HG03103 (cell line): ENCODE data around the gene TLE1.
"Not testable (repeated sequence)": the region's sequence is repeated elsewhere in the genome, so short reads cannot be mapped to it uniquely, and the experiment has no call there.

ENCODE experiments used
- ATAC-seq: cut with Tn5 transposase; IDR thresholded peaks from one replicate; pipeline ENCODE4 v1.9.1; 2021; ENCODE audit warnings: low read depth; ENCODE audit not compliant: unreplicated experiment

Gene TLE1

DNA sequence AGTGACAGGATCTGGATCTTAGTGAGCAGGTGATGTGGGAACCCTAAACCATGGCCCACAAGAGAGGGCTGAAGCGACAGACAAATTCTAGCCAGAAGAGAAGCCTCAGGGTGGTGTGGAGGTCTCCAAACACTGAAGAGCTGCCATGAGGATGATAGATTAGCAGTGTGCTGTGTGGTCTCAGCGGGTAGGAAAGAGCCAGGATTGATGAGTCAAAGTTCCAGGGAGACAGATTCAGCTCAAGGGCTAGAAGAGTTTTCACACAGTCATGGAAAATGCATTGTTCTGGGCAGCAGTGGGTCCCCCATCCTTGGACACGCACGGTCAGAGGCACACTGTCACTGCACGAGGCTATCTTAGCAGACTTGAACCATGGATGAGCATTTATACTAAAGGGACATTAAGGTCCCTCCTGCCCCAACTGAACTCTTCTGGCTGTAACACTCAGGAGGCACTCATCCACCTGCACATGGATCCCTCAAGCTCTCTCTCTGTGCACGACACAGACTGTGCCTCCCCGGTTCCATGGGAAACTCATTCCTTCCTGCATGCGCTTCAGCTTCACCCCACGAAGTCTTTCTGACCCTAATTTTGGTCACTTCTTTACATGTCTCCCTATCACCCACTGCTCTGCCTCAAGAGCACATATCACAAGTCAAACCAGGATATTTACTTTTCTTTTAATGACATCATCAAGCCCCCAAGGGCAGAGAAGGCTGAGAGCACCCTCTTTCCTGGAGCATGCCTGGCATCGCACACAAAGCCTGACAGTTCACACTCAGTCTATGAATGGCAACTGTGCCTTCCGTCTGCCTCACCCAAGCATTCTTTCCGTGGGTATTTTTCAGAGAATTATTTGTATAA is 84.8 kb downstream of the TLE1 start:
- ATAC-seq, result no peak

DNA sequence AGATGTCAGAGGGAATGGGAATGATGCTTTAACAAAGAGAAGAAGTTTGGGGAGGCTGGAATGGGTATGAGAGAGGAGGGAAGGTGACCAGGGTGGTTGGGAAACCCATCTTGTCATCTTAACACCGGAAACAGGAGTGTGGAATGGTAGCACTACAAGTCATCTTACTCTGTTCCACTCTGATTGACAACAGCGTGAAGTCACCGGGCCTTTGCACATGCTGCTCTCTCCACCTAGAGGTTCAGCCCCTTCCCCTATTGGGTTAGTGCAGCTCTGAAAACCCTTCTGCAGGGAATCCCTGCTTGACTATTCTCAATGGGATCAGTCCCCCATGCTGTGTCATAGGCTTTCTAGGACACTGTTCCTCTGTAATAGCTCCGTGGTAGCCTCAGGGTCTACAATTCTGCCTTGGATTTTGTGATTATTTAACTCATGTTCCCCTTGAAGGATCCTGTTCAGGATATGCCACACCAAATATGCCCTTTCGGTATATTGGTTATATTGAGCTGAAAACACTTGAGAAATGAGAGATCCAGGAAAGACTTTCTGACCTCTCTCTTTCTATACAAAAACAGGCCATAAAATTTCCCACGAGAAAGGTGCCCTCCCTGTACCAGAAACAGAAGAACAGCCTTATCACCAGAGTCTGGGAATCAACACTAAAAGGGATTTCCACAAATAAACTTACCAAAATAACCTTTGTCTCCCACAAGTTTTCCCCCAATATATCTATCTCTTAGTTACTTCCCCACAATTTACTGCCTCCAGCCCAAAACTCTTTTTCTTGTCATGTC is 86.3 kb downstream of the TLE1 start:
- no peak for ATAC-seq

DNA sequence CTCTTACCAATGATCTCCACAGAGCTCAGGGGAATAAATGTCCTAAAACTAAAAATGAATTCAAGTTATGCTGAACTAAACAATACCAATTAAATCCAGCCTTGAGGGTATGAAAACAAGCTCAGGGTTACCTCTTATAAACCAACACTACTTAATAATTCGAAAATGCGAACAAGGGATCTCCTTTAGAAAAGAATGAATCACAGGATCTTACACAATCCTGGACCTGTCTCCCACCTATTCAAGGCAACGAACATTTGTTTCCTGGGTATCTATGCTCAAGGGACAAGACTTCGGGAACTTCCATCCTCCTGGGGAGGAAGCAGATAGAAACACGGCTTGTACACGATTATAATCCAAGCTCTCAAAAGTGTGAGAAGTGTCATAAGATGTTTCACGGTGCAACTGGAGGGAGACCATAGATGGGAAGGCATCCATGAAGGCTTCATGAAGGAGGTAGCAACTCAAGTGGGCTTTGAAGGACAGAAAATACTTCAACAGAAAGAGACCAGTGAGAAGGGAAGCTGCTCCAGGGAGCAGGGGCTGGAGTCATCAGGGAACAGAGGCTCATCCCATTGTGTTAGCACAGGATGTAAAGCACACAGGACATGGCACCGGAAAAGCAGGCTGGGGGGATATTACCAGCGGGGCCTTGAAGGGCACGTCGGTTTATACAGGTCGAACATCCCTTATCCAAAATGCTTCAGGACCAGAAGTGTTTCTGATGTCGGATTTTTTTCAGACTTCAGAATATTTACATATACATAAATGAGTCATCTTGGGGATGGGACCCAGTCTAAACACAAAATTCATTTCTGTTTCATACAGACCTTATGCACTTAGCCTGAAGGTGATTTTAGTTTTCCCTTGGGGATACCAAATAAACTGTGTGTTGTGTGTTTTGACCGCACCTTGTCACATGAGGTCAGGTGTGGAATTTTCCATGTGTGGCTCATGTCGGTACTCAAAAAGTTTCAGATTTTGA is 87.4 kb downstream of the TLE1 start:
- peak; percentile 70 for ATAC-seq

DNA sequence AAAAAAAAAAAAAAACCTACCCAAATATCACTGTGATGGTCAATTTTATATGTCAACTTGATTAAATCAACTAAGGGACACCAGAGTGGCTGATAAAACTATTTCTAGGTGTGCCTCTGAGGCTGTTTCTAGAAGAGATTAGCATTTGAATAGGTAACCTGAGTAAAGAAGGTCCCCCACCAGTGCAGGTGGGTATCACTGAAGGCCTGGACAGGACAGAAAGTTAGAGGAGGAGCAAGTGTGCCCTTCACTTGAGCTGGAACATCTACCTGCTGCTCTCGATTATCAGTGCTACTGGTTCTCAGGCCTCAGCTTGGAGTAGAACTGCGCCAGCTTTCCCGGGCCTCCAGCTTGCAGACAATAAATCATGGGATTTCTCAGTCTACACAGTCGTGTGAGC is 88.7 kb downstream of the TLE1 start:
- no peak for ATAC-seq

DNA sequence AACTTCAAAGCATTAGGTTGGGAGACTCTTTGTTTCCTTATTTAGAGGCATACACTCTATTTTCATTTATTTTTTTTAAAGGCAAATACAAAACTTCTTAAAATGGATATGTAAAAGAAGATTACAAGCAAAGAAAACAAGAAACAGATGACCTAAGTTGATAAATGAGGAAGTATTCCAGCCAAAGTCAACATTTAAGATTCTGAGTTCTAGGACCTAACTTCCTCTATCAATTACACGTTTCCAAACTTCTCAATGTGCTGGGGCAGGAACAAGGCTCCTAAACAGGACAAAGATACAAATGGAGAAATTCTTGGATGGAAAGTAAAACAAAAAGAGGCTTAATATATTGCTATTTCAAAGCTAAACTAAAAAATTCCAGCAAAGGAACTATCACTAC is 89.5 kb downstream of the TLE1 start:
- ATAC-seq, result no peak

DNA sequence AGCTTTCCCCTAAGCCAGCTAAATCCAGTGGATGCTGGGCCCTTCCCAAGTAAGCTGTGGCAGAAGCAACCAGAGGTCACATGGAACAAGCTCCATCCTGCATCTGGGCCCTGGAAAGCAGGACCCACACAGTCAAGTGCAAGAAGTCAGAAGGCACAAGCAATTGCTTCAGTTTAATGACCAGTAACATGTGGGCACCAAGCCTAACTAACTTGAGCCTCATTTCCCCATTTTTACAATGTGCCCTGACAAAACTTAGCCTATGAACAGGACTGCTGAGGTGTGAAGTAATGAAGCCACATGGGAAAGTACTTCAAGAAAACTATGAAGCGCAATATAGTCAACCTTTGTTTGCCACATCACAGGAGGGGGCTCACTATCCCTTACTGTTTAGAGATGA is 90.5 kb downstream of the TLE1 start:
- ATAC-seq, result no peak

DNA sequence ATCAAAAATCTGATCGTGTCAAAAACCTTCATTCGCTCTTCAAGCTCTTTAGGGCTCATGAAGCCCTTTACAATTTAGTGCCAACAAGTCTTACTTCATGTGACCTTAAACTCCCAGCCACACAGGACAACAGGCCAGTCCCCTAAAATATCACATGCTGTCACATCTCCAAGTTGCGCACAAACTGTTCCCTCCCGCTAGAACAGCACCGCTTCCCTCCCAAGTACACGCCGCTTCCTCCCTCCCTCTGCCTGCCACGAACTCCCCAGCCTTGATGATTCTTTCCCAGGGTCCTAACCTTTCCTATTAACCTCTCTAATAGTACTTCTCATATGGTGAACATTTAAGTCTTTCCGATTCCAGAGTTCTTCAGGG is 91.2 kb downstream of the TLE1 start:
- no peak for ATAC-seq

DNA sequence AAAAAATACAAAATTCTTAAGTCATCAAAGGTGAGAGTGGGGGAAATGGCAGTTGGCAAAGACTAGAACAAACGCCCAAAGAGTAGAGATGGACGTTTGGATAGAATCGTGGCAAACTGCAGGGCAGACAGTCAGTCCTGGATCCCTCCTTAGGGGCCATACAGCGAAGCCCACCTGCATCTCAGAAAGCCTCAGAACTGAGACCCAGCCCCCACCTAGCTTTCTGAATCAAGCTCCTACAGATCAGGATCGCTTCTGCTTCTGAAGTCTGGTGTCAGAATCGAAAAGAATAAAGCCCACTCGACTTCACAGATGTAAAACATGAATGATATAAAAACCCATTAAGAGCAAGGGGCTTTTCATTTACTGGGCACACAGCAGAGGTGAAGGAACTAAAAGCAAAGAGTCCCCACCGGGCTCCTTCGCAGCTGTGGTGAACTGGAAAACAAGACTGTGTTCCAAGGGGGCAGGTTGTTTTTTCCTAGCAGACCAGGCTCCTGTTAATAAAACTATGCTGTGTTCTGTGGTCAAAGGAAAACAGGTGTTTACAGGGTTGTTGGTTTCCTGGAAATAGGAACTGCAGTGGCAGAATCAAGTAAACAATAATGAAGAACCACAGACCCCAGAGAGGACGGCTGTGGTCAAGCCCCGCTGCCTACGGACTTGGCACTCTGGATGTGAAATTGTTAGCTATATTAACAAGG is 91.8 kb downstream of the TLE1 start:
- ATAC-seq, result no peak

DNA sequence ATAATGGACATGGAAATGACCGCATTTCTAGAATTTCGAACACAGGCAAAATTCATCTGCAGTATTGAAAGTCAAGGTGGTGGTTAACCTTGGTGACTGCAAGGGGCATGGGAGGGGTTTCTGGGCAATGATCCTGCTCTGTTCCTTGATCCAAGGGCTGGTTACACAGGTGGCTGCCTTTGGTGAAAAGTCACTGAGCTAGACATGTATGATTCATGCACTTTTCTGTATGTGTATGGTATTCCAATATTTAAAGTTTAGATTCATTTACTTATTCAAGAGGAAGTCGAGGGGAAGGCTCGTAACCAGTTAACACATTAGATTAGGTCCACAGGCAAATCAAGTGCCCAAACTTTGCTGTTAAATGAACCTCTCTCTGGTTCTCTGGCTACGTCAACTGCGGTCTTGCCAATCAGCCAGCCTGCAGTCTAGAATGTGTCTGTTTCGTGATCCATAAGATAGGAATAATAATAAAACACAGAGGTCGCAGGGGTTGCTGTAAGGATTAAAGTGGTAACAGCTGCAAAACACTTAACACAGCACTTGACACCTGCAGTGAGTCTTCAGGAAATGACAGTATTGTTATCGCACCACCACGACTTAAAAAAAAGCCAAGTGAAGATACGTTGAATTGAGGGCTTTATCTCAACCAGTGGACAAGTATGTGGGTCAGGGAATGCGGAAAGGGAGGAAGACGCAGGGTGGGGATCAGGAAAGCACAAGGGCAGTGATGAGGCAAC is 92.5 kb downstream of the TLE1 start:
- ATAC-seq, result no peak

DNA sequence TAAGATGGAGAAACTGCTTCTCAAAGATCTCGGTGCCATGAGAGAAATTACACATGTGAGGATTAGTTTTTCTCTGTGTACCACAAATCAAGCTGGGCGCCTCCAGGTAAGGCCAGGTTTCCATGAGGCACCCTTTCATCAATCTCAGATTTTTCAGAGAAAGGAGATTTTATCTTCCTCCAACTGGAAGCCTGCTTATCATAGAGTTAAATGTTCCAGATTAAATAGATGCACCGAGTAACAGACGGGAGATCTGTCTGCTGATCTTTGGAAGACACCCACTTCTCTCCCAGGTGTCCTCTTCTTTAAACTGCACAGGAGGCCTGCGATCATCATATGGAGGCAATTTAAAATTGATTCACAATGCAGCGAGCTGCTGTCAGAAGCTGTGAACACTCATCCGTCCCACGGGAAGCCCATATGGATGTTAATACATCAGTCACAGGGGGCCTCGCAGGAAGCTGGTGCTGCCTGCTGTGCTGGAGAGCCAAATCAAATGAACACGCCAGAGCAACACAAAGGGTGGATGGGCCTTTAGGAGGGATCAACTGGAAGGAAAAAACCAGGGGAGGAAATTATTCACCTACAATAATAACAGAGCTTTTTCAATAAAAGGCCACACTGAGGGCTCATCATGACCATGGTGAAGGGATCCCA is 93.3 kb downstream of the TLE1 start:
- ATAC-seq, result no peak

DNA sequence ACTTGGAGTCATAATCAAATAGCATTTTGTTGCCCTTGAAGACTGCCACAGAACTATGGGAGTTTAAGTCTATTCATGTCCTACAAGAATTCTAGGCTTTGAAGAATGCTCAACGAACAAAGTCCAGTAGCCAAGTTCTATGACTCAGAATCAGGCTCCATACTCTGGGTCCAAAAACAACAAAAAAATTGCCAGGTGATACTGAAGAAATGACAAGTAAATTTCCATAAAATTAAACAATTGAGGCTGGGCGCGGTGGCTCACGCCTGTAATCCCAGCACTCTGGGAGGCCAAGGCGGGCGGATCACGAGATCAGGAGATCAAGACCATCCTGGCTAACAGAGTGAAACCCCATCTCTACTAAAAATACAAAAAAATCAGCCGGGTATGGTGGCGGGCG is 94.1 kb downstream of the TLE1 start:
- not testable (repeated sequence) for ATAC-seq

DNA sequence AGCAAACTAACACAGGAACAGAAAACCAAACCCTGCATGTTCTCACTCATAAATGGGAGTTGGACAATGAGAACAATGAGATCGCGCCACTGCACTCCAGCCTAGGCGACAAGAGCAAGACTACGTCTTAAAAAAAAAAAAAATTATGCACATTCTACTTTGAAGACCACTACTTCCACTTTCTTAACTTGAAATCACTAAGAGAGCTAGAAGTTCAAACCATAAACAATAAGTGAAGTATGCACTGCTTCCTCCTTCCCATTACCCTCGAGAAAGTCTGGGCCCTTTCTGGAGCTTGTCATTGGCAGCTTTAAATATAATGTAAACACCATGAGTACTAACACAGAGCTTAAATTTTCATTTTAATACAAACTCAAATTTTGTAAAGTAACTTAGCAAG is 94.9 kb downstream of the TLE1 start:
- ATAC-seq, result no peak

DNA sequence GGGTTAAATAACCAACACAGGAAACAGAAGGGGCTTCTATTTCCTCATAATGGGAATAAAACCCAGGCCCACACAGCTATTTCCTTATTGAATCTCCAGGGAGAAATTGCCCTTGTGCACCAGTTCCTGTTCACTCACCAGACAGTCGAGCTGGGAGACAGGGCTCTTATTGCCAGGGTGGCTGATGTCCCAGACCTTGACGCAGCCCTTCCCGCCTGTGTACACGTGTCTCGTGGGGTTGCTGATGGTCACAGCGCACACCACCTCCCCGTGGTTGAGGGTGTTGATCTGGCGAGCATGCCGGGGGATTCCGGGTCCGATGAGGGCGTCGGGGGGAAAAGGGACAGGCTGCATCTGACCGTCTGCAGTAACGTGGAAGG is 96.5 kb downstream of the TLE1 start:
- ATAC-seq, result no peak

DNA sequence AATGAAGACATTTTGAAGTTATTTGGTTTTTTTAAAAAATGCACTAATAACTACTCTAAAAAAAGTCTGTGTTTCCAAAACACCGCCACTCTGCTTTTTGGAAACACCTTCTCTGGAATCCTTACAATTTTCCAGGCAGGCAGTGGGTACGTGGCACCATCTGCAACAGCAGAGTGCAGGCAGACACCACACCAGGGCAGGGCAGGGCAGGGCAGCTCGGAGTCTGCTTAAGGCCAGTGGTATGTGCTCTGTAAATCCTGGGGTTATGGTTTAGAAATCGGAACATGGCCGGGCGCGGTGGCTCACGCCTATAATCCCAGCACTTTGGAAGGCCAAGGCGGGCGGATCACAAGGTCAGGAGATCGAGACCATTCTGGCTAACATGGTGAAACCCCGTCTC is 97.6 kb downstream of the TLE1 start:
- no peak for ATAC-seq

DNA sequence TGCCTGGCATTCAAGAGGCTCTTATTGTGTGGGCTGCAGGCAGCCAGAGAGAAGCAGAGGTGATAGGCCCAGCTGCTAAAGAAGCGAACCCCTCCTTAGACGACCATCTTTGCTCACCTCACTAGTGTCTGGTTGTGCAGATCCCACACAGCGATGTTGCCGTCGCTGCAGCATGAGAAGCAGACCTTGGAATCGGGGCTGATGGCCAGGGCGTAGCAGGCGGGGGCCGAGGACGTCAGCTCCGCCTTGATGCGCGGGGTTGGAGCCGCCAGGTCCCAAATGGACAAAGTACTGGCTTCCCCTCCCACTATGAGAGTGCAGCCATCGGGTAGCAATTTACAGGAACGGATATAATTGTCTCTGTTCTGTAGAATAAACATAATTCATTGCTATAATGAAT is 98.7 kb downstream of the TLE1 start:
- ATAC-seq, result no peak

DNA sequence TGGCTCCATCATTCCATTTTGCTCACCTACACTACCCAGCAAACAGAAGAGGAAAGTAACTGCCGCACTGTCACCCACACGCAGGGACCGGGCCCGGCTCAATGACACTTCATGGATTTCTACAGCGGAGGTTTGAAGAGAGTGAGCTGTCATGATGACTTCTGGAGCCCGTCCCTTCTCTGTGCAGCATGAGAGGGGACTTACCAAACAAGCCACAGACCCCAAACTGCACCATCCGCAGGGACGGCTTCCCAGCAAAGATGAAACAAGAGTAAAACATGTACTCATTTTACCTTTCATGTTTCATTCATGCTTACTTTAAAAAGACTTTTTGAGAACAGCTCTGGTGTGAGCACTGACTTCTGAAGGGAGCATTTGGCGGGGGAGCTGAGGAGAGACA is 99.5 kb downstream of the TLE1 start:
- no peak for ATAC-seq

DNA sequence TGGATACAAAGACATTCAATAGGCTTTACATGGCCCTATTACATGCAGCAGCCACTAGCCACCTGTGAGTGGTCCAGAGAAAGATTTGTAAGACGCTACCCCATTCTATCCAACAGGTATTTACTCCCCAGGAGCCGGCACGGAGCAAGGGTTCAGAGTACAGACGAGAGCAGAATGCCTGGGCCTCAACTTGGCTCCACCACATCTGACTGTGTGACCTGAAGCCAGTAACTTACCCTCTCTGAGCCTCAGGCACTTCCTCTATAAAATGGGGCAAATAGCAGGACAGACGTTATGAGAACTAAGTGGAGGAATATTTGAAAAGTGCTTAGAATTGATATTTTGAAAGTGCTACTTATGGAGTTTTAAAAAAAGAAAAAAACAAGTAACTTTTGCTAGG is 100.0 kb downstream of the TLE1 start:
- ATAC-seq, result no peak

DNA sequence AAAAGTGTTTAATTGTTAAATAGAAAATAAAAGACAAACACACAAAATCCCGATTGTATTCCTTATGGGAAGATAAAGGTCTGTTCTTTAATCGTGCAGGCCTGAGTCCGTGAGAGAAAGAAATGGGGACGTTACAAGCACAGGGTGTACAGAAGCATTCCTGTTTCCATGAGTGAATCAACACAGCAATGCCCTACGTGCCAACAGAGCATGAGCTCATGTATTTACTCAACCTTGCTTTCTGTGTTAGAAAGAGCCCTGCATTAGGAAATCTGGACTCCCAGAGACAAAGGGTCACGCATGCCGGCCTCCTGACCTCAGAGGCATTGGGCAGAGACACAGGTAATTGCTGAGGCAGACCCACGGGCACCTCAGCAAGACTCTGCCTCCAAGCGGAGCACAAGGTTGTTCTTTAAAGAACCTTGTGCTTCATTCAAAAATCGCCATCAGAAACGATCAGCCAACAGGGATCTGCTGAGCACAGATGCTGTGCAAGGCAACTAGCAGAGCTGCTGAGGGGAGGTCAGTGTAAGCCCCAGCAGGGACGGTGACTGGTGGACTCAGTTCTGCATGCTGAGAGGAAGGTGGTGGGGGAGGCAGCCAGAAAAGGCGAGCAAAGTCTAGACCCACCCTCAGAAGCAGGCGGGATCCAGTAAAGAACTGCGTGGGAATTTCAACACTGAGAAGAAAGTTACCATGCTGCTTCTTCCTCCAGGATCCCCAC is 101.0 kb downstream of the TLE1 start:
- ATAC-seq, result no peak
